IPS-18c (cell line): ENCODE results near the gene TRAF2.
A peak's percentile ranks its signal among the peaks of the same experiment; 100 is the strongest.

Experiments
- H3K4me3 ChIP-seq: 2 replicates; pipeline ENCODE4 v1.7.0; 2013; ENCODE audit warnings: low read depth, mild to moderate bottlenecking, low read length, moderate library complexity; ENCODE audit not compliant: insufficient read depth
- H3K9me3 ChIP-seq: one replicate; pipeline ENCODE4 v1.6.1; 2013; ENCODE audit warnings: mild to moderate bottlenecking, low read length, moderate library complexity; ENCODE audit not compliant: control insufficient read depth, insufficient read depth

The TRAF2 gene

GRCh38 chr9:136949239-136949816 lies 63.0 kb downstream of the TRAF2 start:
- Histone ChIP-seq H3K4me3 (peak overlapping the region; percentile 71), H3K9me3 (peaks cover 2% of the 10 kb centered on the region)

DNA sequence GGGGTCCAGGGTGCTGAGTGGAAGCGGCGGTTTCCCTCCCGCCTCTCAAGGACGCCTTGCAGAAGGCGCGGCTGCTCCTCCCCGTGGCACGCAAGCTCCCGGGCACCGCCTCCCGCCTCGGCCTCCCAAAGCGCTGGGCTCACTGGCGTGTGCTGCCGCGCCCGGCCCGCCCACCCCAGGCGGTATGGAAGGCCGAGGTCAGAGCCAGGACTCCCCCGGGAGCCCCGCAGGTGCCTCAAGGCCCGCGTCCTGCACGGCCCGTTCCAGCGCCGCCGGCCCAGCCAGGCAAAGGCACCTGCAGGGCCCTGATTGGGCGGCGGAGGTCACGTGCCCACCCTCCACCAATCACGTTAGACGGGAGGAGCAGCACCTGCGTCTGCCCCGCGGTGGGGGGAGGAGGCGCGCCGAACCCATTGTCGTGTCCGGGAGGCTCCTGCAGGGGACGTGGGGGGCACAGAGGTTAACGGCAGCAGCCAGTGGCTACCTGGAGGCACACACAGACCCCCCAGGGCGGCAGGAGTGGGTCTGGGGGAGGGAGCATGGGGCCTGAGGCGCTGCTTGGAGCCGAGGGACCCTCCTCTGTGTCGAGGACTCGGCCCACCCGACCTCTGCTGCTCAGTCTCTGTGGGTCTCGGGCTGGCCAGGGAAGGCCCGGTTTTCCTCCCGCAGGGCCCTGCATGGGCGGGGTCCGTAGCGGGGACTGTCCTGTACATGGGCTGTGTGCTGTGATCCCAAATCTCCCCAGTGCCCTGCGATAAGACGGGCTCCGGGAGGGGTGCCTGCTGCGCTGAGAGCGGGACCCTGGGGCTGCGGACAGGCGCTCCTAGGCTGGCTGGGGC lies 63.7 kb downstream of the TRAF2 start:
- H3K9me3 ChIP-seq = no peaks in the 10 kb centered on the region
- peak overlapping the region; percentile 71 for H3K4me3 ChIP-seq

GRCh38 chr9:136950656-136951276 lies 64.5 kb downstream of the TRAF2 start:
- H3K4me3 ChIP-seq = peak overlapping the region; percentile 71
- H3K9me3 ChIP-seq = no peaks in the 10 kb centered on the region

GRCh38 chr9:136951541-136952320 lies 65.4 kb downstream of the TRAF2 start, which contains the start of gene LCN12:
LCN12 (plus strand) TSS chr9:136952273; CDS start chr9:136952328, 55 bp downstream.
- no peak within 1 kb of the TSS for H3K4me3 ChIP-seq
- H3K9me3 ChIP-seq = no peaks in the 10 kb centered on the region

- H3K4me3 ChIP-seq = no peak overlapping the region
- no peaks in the 10 kb centered on the region for H3K9me3 ChIP-seq
Measured at GRCh38 chr9:136952321-136952850, 66.1 kb downstream of the TRAF2 start.

GRCh38 chr9:136952876-136953770 lies 66.8 kb downstream of the TRAF2 start:
- no peak overlapping the region for H3K4me3 ChIP-seq
- H3K9me3 ChIP-seq = no peaks in the 10 kb centered on the region

- no peak overlapping the region for H3K4me3 ChIP-seq
- H3K9me3 ChIP-seq = no peaks in the 10 kb centered on the region
Measured at GRCh38 chr9:136953771-136954269, 67.5 kb downstream of the TRAF2 start.

DNA sequence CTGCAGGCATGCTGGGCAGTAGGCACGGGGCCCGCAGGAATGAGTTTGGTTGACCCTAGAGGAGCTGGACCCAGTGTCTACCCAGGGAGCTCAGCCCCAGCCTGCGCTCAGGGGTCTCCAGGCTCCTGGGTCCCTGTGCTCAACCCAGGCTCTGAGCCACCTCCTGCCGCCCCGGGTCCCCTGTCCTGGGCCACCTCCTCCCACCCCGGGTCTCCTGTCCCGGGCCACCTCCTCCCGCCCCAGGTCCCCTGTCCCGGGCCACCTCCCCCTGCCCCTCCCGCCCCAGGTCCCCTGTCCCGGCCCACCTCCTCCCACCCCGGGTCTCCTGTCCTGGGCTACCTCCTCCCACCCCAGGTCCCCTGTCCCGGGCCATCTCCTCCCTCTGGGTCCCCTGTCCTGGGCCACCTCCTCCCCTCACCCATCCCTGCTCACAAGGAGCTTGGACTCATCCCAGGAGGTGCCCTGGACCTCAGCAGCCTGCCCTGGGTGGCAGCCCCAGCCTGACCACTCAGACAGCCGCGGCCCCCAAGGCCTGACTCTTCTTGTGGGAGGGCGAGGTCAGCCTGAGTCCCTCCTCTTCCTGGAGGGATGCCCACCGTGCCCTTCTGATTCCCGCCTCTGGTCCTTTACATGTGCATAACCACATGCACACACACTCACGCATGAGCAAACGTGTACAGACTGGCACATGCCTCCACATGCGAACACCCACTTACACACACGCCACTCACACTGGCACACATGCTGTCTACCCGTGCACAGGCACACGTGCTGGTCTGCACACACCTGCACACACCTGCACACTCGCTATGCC lies 68.2 kb downstream of the TRAF2 start:
- no peaks in the 10 kb centered on the region for H3K9me3 ChIP-seq
- no peak overlapping the region for H3K4me3 ChIP-seq

DNA sequence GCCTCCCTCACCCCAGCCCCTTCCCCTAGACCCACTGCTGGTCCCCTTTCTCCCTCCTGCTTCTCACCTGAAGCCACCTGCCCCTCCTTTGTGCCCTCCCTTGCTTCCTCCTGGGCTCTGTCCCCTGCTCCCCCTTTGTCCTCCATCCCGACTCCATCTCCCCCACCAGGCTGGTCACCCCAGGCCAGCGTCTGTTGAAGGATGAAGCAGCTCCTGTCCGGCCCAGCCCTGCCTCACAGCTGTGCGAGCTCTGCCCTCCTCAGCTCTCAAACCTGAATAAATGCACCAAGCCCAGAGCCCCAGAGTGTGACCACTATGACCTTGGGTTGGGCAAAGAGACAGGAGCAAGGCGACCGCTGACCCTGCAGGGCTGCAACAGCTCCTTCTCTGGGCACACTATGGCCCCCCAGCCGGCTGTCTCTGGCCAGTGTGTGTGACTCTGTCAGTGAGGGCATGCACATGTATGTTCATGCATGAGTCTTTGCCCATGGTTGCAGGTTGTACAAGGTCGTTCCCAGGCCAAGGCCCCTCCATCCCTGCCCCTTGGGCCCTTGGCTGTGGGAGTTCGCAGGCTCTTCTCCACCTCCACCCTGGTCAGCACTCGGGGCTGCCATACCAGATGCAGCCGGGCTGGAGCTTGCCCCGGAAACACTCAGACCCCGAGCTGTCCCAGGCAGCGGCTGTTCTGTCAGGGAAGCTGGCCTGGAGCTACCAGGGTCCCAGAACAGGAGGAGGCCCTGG lies 69.1 kb downstream of the TRAF2 start:
- H3K9me3 ChIP-seq = no peaks in the 10 kb centered on the region
- H3K4me3 ChIP-seq = no peak overlapping the region

- Histone ChIP-seq H3K4me3 (no peak overlapping the region), H3K9me3 (no peaks in the 10 kb centered on the region)
Measured at GRCh38 chr9:136955943-136956335, 69.6 kb downstream of the TRAF2 start.

GRCh38 chr9:136956604-136957003 lies 70.3 kb downstream of the TRAF2 start:
- H3K9me3 ChIP-seq = no peaks in the 10 kb centered on the region
- no peak overlapping the region for H3K4me3 ChIP-seq

- H3K9me3 ChIP-seq = no peaks in the 10 kb centered on the region
Measured at GRCh38 chr9:136957461-136957860, 71.1 kb downstream of the TRAF2 start.

GRCh38 chr9:136957901-136958300 lies 71.6 kb downstream of the TRAF2 start:
- Histone ChIP-seq H3K4me3 (no peak overlapping the region), H3K9me3 (no peaks in the 10 kb centered on the region)

More at GRCh38 chr9:136957461-136957860, 71.1 kb downstream of the TRAF2 start:
- H3K4me3 ChIP-seq = no peak overlapping the region

GRCh38 chr9:136958473-136958872 lies 72.2 kb downstream of the TRAF2 start:
- Histone ChIP-seq H3K9me3 (no peaks in the 10 kb centered on the region), H3K4me3 (no peak overlapping the region)
